8988T (cell line): ENCODE results near the gene RERE.

Source experiments
- DNase-seq: peaks from one replicate; pipeline ENCODE4 v3.0.0; 2011

The RERE gene

GRCh38 chr1:8565802-8566201 lies 251.6 kb downstream of the RERE start:
- no peak for DNase-seq

DNA sequence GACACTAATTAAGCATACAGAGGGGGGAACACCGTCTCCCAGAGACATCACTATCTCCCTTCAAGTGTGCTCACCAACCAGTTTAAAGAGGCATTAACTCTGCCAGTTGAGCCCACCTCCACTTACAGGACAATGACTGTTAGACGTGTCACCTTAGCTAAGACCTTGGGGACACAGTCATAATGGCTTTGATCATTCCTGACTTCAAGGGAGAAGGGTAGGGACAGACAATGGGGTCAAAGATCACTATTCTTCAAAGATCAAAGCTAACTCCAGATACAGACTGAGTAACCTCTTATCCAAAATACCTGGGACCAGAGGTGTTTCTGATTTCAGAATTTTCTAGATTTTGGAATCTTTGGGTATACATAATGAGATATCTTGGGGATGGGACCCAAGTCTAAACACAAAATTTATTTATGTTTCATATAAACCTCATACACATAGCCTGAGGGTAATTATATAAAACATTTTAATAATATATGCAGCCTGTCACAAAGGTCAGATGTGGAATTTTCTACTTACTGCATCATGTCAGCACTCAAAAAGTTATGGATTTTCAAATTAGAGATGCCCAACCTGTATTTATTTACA lies 253.4 kb downstream of the RERE start:
- no peak for DNase-seq

GRCh38 chr1:8562881-8563865 lies 254.3 kb downstream of the RERE start:
- DNase-seq, result no peak

DNA sequence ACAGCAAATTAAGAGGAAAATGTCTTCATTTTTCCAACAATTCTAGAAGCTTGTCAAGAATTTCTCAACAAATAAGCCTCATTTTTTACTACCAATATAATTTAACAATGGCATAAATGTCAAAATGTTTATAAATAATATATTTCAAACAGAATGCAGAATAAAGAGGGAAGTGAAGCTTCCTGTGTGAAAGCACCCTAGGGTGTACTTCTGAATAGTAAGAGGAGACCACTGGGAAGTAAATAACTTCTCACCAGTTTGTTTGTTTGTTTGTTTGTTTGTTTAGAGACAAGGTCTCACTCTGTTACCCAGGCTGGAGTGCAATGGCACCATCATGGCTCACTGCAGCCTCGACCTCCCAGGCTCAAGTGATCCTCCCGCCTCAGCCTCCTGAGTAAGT lies 255.2 kb downstream of the RERE start:
- DNase-seq, result no peak

- DNase-seq, result peak; percentile 7
Observed at GRCh38 chr1:8560611-8561544, 256.6 kb downstream of the RERE start.

DNA sequence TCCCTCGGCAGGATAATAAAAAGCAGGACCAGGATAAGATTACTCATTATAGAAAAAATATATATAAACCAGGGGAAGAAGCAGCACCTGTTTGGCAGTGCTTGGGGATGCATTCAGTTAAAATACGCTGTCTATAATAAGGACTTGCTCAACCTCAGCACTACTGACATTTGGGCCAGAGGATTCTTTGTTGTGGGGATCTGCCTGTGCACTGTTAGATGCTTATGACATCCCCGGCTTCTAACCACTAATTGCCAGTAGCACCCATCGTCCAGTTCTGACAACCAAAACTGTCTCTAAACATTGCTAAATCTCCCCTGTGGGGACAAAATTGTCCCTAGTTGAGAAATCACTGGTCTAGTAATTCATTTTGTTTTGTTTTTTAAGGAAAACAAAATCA lies 257.4 kb downstream of the RERE start:
- no peak for DNase-seq

DNA sequence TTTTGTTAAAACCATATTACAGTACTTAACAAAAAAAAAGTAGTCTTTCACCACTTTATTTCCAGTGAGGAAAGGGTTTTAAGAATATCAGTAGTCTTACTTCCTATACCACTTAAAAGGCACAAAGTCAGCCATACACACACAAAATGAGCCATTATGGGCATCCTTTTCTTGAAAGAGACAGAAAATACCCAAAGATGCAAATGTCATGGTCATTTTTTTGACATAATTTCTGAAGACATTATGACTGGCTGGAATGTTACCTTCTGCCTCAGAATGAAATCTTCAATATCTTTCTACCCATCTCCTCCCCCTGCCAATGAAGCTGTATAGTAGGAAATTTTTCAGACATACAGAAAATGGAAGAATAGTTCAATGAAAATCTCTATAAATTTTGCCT lies 261.9 kb downstream of the RERE start:
- no peak for DNase-seq

DNA sequence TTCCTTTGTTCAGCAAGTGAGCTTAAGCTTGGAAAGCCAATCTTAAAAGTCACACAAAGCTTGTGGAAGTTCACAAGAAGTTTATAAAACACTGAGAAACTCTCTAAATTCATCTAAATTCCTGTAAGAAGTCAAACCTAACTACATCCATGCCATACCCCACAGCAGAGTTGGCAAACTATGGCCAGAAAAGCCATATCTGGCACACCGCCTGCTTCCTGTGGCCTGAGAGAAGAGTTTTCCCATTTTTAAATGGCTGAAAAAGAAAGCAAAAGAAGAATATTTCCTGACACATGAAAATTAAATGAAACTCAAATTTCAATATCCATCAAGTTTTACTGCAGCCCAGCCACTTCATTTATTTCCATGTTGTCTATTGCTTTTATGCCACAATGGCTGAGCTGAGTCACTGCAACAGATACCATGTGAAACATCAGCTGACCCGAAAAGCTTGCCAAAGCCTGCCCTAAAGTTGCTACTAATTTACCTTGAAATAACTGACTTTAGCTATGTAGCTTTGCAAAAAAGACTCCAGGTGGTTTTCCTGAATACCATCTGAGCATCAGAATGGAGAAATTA lies 262.4 kb downstream of the RERE start:
- no peak for DNase-seq

GRCh38 chr1:8552820-8553397 lies 264.5 kb downstream of the RERE start:
- DNase-seq, result no peak

GRCh38 chr1:8551613-8552489 lies 265.6 kb downstream of the RERE start:
- no peak for DNase-seq

GRCh38 chr1:8551057-8551456 lies 266.4 kb downstream of the RERE start:
- no peak for DNase-seq

- no peak for DNase-seq
Observed at GRCh38 chr1:8547791-8548190, 269.6 kb downstream of the RERE start.

- no peak for DNase-seq
Observed at GRCh38 chr1:8545078-8545477, 272.4 kb downstream of the RERE start.

DNA sequence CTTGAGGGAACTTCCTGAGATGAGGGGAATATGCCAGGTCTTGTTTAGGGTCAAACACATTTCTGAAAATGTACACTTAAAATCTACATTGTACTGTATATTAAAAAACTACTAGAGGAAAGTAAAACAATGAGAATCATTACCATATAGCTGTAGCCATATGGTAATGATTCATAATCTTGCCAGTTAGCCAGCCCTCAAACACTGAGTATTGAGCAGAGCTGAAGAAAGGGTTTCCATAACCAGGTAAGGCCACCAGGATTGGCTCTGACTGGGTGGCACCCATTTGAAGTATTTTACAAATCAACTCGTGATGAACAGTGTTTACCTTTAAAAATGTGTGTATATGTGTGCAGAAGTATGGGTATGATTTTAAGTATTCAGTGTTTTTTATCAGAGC lies 272.8 kb downstream of the RERE start:
- no peak for DNase-seq

- DNase-seq, result no peak
Observed at GRCh38 chr1:8543965-8544364, 273.5 kb downstream of the RERE start.

GRCh38 chr1:8541961-8542521 lies 275.4 kb downstream of the RERE start:
- no peak for DNase-seq

GRCh38 chr1:8540971-8541370 lies 276.5 kb downstream of the RERE start:
- no peak for DNase-seq

DNA sequence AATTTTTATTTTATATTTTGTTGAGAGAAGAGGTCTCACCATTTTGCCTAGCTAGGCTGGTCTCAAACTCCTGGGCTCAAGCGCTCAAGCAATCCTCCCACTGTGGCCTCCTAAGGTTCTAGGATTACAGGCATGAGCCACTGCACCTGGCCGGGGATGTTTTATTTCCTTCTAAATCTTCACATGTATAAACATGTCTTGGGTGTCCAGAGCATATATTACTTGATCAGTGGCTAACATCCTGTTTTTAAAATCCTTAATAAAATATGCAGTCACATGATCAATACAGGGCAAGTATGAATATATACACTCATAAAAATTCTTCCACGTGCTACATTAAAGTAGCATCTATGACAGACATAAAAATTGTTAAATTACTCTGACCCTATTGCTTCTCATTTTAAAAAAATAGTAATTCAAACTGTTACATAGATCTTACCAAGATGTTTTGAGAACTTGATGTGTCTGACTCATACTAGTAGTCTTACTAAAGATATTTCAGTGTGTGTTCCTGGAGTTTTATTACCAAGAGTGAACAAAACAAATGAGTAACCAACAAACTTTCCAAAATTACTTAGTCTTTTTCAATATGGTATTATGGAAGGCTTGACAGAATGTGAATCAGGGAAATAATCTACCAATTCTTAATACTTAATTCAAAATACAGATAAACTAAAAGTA lies 277.0 kb downstream of the RERE start:
- no peak for DNase-seq

DNA sequence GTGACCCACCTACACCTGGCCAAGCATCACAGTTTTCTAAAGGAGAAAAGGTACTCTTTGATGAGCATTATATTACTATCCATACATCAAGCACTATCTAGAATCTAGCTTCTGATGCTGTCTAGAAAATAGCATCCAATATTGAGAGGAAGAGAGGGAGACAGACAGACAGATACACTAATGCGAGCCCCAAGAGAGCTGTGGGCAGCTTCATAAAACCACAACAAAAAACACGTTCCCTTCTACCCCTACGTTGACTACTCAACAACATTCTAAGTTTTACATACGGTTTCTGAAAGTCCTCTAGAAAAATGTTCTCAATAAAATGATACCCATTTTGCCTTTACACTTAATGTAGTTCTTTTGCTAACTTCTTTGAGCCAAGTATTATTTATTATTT lies 277.8 kb downstream of the RERE start:
- DNase-seq, result no peak

DNA sequence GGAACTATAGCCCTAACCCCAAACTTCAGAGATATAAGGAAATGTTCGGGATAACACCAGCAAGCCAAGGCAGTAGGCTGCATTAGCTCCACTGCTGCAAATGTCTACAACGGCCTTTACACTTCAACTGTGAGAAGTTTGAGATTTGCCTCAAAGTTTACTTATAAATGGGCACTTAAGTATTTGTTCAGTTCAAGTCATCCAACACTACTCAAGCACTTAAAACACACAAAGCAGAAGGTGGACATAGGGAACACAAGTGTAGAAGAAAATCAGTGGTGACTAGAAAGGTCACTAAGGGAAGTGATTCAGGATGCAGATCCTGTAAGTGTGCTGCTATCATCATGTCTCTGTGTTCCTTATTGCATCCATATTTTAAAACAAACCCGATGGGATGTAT lies 278.9 kb downstream of the RERE start:
- no peak for DNase-seq

DNA sequence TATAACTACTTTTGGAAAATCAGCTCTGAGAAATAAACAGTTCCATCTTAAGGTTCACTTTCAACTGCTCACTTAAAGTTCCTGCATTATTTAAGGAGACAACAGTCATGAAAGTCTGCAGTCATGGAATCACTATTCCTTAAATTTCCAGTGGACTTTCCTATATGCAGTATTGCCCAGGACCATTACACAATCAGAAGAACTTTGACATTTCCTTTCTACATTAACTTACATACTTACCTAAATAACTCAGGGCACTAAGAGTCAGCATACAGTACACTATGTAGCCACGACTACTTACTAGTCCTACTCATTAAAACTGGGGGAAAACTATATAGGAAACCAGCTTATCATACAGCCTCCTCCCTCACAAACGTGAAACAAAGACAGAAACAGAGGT lies 279.4 kb downstream of the RERE start:
- no peak for DNase-seq
